HUES64 (cell line): ENCODE results near the gene MYMX.
"Not testable (repeated sequence)": the region's sequence is repeated elsewhere in the genome, so short reads cannot be mapped to it uniquely, and the experiment has no call there.

ENCODE experiments used
- H3K27ac ChIP-seq: 2 replicates; pipeline ENCODE4 v1.7.0; 2013; ENCODE audit warnings: low read depth, low read length, inconsistent platforms
- H3K27me3 ChIP-seq: 2 replicates; pipeline ENCODE4 v1.6.1; 2013; ENCODE audit warnings: mild to moderate bottlenecking, low read length; ENCODE audit not compliant: insufficient read depth
- H3K36me3 ChIP-seq: 2 replicates; pipeline ENCODE4 v1.6.1; 2013; ENCODE audit warnings: mild to moderate bottlenecking, low read length; ENCODE audit not compliant: insufficient read depth
- H3K4me1 ChIP-seq: 2 replicates; pipeline ENCODE4 v1.6.1; 2013; ENCODE audit warnings: mild to moderate bottlenecking, low read length, moderate library complexity; ENCODE audit not compliant: insufficient read depth
- H3K4me3 ChIP-seq: 2 replicates; pipeline ENCODE4 v1.5.1; 2013; ENCODE audit warnings: mild to moderate bottlenecking, low read length, moderate library complexity
- H3K9ac ChIP-seq: 2 replicates; pipeline ENCODE4 v1.6.1; 2013; ENCODE audit warnings: mild to moderate bottlenecking, low read depth, low read length
- H3K9me3 ChIP-seq: 2 replicates; pipeline ENCODE4 v1.6.1; 2013; ENCODE audit warnings: low read depth, low read length; ENCODE audit not compliant: insufficient read depth
- WGBS: fragments of 150-250, 120-280 bp; methylation state at CpG from one replicate; pipeline ENCODE4 v1.1.7; 2013; ENCODE audit warnings: missing lambda C conversion rate; 5-methylcytosine and 5-hydroxymethylcytosine counted together

Gene MYMX

DNA sequence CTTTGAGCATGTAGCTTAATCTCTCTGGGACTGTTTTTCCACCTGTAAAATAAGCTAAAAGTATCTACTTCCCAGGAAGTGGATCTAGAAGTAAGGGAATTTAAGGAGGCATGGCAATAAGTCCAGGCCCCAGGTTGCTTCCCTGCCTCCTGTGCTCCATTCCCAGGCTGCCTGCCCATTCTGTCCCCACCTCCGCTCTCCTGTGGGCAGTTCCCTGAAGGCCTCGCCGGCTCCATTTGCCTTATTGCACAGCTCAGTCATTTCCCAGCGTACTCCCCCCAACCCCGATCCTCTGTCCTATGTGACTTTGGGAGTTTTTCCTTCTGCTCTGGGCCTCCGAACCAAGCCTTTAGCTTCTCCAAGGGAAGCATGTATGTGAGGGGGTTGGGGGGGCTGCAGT, 11.3 kb downstream of the MYMX start:
- no peaks in the 10 kb centered on the region for H3K9me3 ChIP-seq
- H3K36me3 ChIP-seq = peaks cover 56% of the 10 kb centered on the region
- WGBS = 76% methylated on average over 6 of the region's 6 CpGs
- peaks cover 24% of the 10 kb centered on the region for H3K4me1 ChIP-seq
- H3K4me3 ChIP-seq = no peak overlapping the region
- H3K27ac ChIP-seq = no peak overlapping the region
- no peaks in the 10 kb centered on the region for H3K27me3 ChIP-seq
- H3K9ac ChIP-seq = no peak overlapping the region

DNA sequence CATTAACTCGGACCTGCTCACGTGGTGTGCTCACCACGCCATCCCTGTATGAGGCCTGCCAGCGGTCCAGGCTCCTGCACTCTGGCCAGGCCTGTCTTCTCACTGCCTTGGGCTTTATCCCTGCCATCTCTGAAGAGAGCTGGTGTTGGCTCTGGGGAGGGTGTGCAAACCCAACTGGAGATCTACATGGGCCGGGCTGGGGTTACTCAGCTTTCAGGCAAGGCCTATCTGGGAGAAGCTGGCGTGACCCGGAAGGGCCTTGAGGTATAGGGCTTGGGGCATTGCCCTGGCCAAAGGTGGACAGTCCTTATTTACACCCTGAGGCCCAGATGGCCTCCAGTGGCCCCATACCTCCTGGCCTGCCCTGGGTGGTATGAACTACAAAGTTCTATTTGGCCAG, 11.7 kb downstream of the MYMX start:
- Histone ChIP-seq H3K4me1 (peaks cover 24% of the 10 kb centered on the region), H3K27me3 (no peaks in the 10 kb centered on the region), H3K9me3 (no peaks in the 10 kb centered on the region), H3K4me3 (no peak overlapping the region), H3K9ac (no peak overlapping the region), H3K27ac (no peak overlapping the region), H3K36me3 (peaks cover 60% of the 10 kb centered on the region)
- 95% methylated on average over 7 of the region's 7 CpGs for WGBS

DNA sequence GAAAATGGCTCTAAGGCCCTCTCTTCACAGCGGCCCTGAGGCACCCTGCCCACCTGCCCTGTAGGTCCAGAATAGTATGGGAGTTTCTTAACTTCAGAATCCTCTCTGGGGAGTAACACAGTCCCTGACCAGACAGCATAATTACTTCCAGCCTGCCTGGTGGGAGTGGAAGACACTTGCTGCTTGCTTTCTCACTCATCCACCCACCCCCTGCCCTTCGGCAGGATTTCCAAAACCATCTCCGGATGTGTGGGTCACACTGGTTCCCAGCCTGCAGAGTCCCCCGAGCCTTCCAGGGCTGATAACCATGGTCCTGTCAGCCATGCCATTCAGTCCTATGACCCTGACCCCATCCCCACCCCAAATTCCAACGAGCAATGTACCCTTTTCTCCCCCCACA, 12.1 kb downstream of the MYMX start:
- H3K36me3 ChIP-seq = peaks cover 64% of the 10 kb centered on the region
- H3K4me3 ChIP-seq = no peak overlapping the region
- no peaks in the 10 kb centered on the region for H3K9me3 ChIP-seq
- H3K27ac ChIP-seq = no peak overlapping the region
- no peaks in the 10 kb centered on the region for H3K27me3 ChIP-seq
- peaks cover 24% of the 10 kb centered on the region for H3K4me1 ChIP-seq
- WGBS = 79% methylated on average over 5 of the region's 5 CpGs
- no peak overlapping the region for H3K9ac ChIP-seq

DNA sequence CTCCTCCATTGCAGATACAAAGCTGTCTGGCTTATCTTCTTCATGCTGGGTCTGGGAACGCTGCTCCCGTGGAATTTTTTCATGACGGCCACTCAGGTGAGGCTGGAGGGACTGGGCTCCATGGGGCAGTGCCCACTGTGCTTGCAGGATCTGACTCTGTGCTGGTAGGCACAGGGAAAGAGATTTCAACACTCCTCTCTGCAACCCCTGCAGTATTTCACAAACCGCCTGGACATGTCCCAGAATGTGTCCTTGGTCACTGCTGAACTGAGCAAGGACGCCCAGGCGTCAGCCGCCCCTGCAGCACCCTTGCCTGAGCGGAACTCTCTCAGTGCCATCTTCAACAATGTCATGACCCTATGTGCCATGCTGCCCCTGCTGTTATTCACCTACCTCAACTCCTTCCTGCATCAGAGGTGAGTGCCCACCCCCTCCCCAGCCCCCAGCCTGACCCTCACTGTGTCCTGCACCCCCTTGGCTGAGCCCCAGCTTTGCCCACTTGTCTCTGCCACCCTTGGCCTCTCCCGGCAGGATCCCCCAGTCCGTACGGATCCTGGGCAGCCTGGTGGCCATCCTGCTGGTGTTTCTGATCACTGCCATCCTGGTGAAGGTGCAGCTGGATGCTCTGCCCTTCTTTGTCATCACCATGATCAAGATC, 12.8 kb downstream of the MYMX start:
- Histone ChIP-seq H3K4me1 (peaks cover 25% of the 10 kb centered on the region), H3K9me3 (no peaks in the 10 kb centered on the region), H3K9ac (no peak overlapping the region), H3K27me3 (no peaks in the 10 kb centered on the region), H3K36me3 (peaks cover 65% of the 10 kb centered on the region), H3K27ac (no peak overlapping the region), H3K4me3 (no peak overlapping the region)
- WGBS = 92% methylated on average over 11 of the region's 11 CpGs

DNA sequence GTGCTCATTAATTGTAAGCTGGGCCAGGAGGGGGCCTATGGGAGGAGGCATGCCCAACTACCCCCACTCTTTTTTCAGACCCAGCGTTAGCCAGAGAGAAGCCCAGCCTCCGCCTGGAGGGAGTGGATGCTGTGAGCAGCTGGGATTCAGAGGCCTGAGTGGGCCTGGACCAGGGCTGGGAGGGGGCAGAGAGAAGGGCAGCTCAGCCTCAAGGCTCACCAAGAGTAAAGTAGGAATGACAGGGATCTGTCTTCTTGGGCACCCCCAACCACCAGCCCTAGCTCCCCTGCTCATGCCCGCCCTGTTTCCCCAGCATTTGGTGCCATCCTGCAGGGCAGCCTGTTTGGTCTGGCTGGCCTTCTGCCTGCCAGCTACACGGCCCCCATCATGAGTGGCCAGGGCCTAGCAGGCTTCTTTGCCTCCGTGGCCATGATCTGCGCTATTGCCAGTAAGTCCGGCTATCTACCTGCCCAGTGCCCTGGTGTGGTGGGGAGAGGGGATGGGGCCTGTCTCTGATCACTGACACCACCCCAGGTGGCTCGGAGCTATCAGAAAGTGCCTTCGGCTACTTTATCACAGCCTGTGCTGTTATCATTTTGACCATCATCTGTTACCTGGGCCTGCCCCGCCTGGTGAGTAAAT, 13.4 kb downstream of the MYMX start:
- peaks cover 24% of the 10 kb centered on the region for H3K4me1 ChIP-seq
- WGBS = 91% methylated on average over 10 of the region's 10 CpGs
- no peak overlapping the region for H3K9ac ChIP-seq
- no peaks in the 10 kb centered on the region for H3K9me3 ChIP-seq
- no peak overlapping the region for H3K4me3 ChIP-seq
- H3K27ac ChIP-seq = no peak overlapping the region
- peaks cover 68% of the 10 kb centered on the region for H3K36me3 ChIP-seq
- H3K27me3 ChIP-seq = no peaks in the 10 kb centered on the region

DNA sequence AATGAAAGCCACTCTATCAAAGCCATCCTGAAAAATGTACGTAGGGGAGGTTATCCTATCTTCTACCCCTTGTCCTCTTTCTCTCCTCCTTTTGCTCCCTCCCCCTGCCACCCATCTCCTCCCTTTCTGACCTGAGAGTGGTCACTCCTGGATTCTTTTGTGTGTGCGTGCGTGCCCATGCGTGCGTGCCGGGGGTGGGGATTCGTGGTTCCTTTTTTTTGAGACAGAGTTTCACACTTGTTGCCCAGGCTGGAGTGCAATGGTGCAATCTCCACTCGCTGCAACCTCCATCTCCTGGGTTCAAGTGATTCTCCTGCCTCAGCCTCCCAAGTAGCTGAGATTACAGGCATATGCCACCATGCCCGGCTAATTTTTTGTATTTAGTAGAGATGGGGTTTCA, 14.7 kb downstream of the MYMX start:
- H3K9ac ChIP-seq, H3K9me3 ChIP-seq, H3K27ac ChIP-seq, H3K27me3 ChIP-seq, H3K4me3 ChIP-seq: not testable (repeated sequence)
- Histone ChIP-seq H3K4me1 (peaks cover 16% of the 10 kb centered on the region), H3K36me3 (peaks cover 79% of the 10 kb centered on the region)
- WGBS = 95% methylated on average over 9 of the region's 9 CpGs

DNA sequence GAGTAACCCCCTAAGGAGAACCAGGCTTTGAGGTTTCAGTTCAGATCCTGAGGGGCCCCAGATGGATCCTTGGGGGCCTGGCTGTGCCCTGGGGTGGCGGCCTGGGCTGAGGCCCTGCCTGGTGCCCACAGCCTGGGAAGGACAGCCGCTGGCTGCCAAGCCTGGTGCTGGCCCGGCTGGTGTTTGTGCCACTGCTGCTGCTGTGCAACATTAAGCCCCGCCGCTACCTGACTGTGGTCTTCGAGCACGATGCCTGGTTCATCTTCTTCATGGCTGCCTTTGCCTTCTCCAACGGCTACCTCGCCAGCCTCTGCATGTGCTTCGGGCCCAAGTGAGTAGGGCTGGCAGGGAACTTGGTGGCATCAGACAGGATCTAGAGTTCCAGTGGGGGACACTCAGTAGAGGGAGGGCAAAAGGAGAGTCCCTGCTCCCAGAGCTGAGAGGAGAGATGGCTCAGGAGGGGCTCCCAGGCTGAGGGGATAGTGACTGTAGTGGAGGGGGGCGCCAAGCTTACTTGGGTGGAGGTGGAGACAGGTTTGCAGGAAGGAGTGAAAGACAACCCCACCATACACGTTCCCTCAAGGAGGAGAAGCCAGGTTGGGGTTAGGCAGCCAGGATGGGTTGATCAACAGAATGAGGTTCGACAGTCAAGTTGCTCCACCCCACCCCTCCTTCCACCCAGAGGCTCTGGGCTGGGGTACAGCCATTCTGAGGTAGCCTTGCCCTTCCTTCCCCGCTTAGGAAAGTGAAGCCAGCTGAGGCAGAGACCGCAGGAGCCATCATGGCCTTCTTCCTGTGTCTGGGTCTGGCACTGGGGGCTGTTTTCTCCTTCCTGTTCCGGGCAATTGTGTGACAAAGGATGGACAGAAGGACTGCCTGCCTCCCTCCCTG, 16.2 kb downstream of the MYMX start:
- no peak overlapping the region for H3K9ac ChIP-seq
- no peak overlapping the region for H3K27ac ChIP-seq
- H3K9me3 ChIP-seq = no peaks in the 10 kb centered on the region
- no peaks in the 10 kb centered on the region for H3K27me3 ChIP-seq
- H3K4me1 ChIP-seq = peaks cover 16% of the 10 kb centered on the region
- H3K36me3 ChIP-seq = peaks cover 73% of the 10 kb centered on the region
- WGBS = 93% methylated on average over 16 of the region's 16 CpGs
- H3K4me3 ChIP-seq = no peak overlapping the region

DNA sequence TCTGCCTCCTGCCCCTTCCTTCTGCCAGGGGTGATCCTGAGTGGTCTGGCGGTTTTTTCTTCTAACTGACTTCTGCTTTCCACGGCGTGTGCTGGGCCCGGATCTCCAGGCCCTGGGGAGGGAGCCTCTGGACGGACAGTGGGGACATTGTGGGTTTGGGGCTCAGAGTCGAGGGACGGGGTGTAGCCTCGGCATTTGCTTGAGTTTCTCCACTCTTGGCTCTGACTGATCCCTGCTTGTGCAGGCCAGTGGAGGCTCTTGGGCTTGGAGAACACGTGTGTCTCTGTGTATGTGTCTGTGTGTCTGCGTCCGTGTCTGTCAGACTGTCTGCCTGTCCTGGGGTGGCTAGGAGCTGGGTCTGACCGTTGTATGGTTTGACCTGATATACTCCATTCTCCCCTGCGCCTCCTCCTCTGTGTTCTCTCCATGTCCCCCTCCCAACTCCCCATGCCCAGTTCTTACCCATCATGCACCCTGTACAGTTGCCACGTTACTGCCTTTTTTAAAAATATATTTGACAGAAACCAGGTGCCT, 16.9 kb downstream of the MYMX start:
- H3K4me3 ChIP-seq = no peak overlapping the region
- no peaks in the 10 kb centered on the region for H3K9me3 ChIP-seq
- H3K27ac ChIP-seq = no peak overlapping the region
- WGBS = 90% methylated on average over 14 of the region's 14 CpGs
- peaks cover 66% of the 10 kb centered on the region for H3K36me3 ChIP-seq
- no peaks in the 10 kb centered on the region for H3K27me3 ChIP-seq
- no peak overlapping the region for H3K9ac ChIP-seq
- H3K4me1 ChIP-seq = peaks cover 16% of the 10 kb centered on the region

DNA sequence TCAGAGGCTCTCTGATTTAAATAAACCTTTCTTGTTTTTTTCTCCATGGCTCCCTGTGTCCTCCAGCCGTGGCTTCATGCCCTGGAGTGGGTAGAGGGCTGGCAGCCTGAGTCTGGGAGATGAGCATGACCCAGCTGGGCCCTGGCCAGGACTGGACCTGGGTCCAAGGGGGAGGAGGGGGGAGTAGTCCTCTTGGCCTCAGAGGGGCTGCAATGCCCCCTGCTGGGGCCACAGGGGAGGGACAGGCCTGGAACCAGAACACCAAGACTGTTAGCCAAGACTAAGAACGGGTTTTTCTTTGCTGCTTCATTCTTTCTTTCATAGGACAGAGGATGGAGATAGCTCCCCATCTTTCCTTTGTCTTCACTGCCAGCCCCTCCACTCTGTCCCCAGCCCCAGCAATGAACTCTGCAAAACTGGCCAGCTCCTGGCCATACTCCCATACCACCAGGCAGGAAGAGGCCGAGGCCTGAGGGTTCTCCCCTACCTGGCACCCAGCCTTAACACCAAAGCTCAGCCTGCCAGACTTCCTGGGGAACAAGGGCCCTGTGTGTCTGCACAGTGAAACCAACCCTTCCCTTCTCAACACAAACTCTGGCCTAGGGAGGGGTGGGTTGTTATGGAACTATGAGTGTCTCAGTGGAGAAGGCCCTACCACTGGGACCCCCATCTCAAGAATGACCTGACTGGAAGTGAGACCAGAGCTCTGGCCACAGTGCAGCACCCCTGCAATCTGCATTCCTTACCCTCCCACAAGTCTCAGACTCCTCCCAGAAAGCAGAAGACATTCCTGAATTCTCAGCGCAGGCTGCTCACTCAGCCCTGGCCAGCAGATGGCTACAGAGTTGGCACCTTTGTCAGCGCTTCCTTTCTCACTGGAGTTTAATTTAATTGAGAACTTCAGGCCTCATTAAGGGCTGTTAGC, 17.6 kb downstream of the MYMX start:
- WGBS = 54% methylated on average over 5 of the region's 5 CpGs
- Histone ChIP-seq H3K9me3 (no peaks in the 10 kb centered on the region), H3K4me3 (no peak overlapping the region), H3K9ac (peak overlapping the region; percentile 41; the same call in 1 of the 2 replicates), H3K27ac (peak overlapping the region; percentile 79), H3K36me3 (peaks cover 59% of the 10 kb centered on the region), H3K27me3 (no peaks in the 10 kb centered on the region), H3K4me1 (peaks cover 16% of the 10 kb centered on the region)

DNA sequence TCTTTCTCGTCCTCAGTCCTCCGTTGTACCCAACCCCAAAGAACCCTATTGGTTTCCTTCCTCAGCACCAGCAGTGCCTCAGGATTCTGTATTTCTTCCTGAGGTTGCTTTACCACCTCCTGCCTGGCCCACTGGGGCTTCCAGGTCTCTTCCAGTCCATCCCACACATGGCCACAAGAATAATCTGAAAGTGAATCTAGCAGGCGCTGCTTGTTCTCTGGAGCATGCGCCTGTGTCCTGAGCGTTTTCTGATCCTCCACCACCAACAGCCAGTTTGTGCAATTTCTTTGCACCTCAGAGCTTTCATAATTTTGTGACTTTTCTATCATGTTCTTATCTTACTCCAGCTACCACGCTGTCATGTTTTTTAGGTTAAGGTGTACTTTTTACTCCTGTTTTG, 18.5 kb downstream of the MYMX start:
- peaks cover 50% of the 10 kb centered on the region for H3K36me3 ChIP-seq
- no peak overlapping the region for H3K4me3 ChIP-seq
- no peak overlapping the region for H3K9ac ChIP-seq
- 79% methylated on average over 6 of the region's 6 CpGs for WGBS
- no peaks in the 10 kb centered on the region for H3K9me3 ChIP-seq
- peak overlapping the region; percentile 68; the same call in 1 of the 2 replicates for H3K27ac ChIP-seq
- H3K4me1 ChIP-seq = peaks cover 16% of the 10 kb centered on the region
- no peaks in the 10 kb centered on the region for H3K27me3 ChIP-seq
